Measurements from ENCODE around the gene CAMSAP3.

The CAMSAP3 gene

DNA sequence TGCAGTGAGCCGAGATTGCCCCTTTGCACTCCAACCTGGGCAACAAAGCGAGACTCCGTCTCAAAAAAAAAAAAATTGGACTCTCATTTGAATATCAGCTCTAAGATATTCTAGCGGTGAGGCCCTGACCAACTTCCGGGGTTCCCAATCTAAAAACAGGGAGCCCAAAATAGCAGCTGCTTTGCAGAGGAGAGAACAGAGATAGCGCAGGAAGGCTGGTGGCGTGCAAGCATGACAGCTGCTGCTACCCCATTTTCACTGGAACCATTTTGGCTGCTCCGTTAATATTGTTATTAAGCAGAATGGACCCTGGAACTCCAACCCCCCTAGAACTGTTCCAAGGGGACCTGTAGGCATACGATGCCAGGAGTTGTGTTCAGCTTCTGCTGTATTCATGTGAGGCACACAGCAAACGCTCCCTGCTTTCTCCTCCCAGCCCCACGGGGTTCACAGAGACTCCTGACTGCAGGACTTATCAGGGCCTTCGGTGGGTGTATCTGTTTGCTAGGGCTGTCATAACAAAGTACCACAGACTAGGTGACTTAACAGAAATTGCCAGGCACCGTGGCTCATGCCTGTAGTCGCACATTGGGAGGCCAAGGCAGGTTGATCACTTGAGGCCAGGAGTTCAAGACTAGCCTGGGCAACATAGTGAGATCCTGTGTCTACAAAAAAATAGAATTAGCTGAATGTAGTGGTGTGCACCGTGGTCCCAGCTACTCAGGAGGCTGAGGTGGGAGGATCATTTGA, 52.8 kb downstream of the CAMSAP3 start:
- no peak for DNase-seq

DNA sequence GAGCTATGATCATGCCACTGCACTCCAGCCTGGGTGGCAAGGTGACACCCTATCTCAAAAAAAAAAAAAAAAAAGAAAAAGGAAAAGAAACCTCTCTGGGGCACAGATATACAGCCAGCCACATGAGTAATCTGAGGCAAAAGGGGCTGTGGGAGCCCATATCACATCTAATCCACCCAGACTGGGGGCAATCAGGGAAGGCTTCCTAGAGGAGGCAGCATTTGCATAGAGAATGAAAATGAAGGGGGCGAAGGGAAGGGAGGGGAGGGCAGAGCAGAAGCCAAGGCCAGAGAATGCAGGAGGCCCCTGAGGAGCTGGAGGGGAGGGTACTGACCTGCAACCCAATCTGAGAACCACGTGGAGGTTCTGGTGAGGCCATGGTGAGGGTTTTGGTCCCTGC, 54.5 kb downstream of the CAMSAP3 start:
- no peak for DNase-seq

DNA sequence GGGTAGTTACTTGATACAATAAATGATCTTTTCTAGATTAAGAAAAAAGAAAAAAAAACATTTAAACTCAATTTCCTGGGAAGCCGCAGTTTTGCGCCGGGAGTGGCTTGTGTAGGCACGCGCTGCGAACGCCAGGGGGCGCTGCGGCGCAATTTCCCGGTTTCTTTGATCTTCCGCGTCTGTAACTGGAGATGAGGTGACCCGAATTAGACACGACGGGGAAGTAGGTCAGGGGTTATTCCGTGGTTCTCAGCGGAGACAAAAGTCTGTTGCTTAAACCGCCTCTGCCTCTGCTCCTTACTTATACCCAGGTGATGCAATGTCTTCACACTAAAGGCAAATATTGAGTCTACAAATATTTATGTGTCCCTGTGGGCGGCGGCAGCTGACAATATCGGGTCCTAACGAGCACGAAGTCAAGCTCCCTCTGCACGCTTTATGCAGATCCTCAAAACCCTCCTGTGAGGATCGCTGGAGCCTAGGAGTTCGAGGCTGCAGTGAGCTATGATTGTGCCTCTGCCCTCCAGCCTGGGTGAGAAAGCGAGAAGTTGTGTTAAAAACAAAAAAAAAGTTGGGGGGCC, 56.5 kb downstream of the CAMSAP3 start:
- peak; percentile 92 for DNase-seq

DNA sequence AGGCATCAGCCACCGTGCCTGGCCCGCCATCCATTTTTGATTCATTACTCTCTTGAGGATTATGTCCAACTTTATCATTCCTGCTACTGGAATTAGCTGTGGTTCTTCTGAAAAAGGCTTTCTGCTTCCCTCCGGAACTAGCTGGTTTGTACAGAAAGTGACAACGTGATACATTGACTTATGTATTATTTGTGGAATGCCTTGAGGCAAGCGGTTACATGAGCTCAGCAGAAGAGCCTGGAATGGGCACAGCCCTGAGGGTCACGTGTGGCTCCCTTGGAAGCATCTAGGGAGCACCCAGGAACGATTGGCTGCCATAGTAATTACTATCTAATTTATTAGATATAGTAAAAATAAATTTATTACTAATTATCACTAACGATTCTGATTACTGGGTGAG, 58.7 kb downstream of the CAMSAP3 start:
- DNase-seq = no peak

DNA sequence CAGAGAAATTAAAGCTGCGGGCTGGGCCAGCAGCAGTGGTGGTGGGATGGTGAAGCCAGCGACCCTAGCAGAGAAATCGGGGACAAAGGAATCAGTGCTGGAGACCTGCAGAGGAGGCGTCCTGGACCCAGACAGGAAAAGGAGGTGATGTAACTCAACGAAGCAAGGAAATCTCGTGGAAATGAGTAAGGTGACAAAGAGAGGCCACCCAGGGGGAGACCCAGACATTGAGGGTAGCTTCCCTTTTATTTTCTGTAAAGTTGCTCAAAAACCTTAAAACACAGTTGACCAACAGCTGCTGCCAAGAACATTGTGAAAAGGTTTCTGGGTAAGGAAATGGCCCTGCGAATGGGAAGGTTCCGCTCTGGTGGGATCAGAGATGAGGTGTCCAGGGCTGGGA, 59.9 kb downstream of the CAMSAP3 start:
- no peak for DNase-seq

DNA sequence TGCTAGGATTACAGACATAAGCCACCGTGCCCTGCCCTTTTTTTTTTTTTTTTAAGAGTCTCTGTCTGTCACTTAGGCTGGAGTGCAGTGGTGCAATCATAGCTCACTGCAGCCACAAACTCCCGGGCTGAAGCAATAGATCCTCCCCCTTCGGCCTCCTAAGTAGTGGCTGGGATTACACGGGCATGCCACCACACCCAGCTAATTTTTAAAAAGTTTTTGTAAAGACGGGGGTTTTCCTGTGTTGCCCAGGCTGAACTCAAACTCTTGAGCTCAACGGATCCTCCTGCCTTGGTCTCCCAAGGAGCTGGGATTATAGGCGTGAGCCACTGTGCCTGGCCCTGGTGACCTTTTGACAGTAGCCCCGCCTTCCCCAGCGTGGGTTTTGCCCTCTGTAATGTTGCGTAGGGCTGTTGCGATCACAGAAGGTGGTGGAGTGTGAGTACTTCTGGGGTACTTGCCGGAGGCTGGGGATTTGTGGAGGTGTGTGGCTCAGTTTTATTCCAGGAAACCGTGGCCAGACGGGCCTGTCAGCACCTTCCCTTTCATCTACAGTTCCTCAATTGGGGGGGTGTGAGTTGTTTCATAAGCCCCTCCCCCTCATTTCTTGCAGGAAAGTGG, 61.6 kb downstream of the CAMSAP3 start:
- DNase-seq = peak; percentile 44

DNA sequence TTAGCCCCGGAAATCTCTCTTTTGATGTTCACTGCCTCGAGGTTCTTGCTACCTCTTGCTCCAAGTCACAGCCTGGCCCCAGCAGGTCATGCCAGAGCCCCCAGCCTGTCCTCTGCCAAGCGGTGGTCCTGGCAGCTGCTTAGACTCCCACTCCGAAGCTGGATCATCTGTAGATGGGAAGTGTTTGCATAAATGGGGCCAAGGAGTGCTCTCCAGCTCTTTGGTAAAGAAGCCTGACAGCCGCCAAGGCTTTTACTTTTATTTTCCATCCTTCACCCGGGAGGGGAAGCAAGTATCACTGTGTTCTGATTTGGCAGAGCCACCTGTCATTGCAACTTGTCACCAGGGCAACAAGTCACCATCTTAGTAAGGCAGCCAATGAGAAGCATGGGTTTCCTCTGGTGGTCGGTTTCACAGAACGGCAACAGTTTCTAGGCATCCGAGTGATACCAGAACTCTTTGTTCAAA, 62.6 kb downstream of the CAMSAP3 start:
- peak; percentile 56 for DNase-seq

DNA sequence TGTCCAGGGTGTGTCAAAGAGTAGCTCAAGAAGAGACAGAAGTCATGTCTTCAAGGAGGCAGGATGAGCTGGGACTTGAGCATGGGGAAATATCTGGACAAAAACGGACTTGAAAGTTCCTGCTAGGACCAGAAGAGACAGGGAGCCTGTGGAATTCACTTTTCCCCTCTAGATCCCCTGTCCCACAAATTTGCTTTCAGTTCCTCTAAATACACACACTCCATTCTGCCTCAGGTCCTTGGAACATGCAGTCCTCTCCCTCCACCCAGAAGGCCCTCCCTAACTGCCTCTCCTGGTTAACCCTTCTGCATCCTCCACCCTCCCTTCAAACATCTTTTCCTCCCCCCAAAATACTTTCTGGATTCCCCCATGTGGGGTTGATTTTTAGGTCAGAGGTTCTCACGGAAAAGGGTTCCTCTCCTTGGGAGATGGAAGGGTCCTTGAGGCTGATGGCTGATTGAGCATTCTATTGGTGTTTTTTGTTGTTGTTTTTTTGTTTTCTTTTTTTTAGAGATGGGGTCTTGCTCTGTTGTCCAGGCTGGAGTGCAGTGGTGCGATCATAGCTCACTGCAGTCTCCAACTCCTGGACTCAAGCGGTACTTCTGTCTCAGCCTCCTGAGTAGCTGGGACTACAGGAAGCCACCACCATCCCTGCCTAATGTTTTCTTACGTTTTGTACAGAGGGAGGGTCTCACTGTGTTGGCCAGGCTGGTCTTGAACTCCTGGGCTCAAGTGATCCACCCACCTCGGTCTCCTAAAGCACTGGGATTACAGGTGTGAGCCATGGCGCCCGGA, 66.3 kb downstream of the CAMSAP3 start:
- DNase-seq = no peak

DNA sequence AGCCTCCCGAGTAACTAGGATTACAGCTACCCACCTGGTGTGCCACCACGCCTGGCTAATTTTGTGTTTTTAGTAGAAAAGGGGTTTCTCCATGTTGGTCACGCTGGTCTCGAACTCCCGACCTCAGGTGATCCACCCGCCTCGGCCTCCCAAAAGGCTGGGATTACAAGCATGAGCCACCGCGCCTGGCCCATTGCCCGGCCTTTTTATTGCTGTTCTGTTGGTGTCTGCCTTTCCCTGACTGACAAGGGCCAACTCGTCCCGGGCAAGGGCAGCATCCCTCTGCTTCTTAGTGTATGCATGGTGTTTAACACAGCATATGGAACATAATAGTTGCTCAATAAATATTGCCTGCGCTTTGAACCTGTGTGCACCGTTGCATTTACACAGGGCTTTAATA, 67.0 kb downstream of the CAMSAP3 start:
- no peak for DNase-seq

DNA sequence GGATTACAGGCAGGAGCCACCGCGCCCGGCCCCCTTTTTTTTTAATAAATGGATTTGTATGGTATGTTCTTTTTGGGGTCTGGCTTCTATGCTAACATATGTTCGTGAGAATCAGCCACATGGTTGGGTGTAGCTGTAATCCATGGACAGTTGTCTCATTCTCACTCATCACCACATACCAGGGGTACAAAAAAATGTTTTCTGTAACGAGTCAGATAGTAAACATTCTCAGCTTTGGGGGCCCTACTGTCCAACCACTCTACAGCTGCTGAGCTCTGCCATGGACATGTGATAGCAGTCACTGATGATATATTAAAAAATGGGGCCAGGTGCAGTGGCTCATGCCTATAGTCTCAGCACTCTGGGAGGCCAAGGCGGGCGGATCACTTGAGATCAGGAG, 68.0 kb downstream of the CAMSAP3 start:
- DNase-seq = no peak

DNA sequence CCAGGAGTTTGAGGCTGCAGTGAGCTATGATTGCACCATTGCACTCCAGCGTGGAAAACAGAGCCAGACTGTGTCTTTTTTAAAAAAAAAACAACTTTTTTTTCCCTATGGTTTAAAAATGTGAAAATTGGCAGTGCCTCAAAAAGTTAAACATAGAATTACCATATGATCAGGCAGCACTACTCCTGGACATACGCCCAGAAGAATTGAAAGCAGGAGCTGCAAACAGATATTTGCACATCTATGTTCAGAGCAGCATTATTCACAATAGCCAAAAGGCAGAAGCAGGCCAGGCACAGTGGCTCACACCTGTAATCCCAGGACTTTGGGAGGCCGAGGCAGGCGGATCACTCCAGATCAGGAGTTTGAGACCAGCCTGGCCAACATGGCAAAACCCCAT, 69.4 kb downstream of the CAMSAP3 start:
- DNase-seq = no peak

All from CD4-positive, alpha-beta T cell treated with Interleukin-17A for 4 hours (primary cell).